Neural cell (in vitro differentiated cells): Measurements from ENCODE around the gene COX6B2. TPM values are rescaled to one million over a fixed set of nuclear protein-coding genes. Genes with fewer than 3 reads are reported as not detected.

Experiments used
- H2AFZ ChIP-seq: fragments of 200-600, 300-800 bp; sonication (generic), shearing (Covaris generic); 2 replicates; pipeline ENCODE4 v1.6.0; 2014; ENCODE audit warnings: low read depth, mild to moderate bottlenecking, antibody characterized with exemption, low read length, moderate library complexity
- H3F3A ChIP-seq: fragments of 200-600 bp; shearing (Covaris generic); 2 replicates; pipeline ENCODE4 v1.6.1; 2016; ENCODE audit warnings: mild to moderate bottlenecking, moderate library complexity, mixed read lengths, antibody characterized with exemption, low read length; ENCODE audit not compliant: insufficient read depth, poor library complexity, severe bottlenecking
- H3K27ac ChIP-seq: fragments of 200-600, 300-800 bp; sonication (generic), shearing (Covaris generic); 2 replicates; pipeline ENCODE4 v1.5.1; 2014; ENCODE audit warnings: mild to moderate bottlenecking, low read length, moderate library complexity
- H3K27me3 ChIP-seq: fragments of 300-800, 200-600 bp; sonication (generic), shearing (Covaris generic); 2 replicates; pipeline ENCODE4 v1.6.0; 2014; ENCODE audit warnings: mild to moderate bottlenecking, low read depth, low read length, moderate library complexity; ENCODE audit not compliant: insufficient read depth
- H3K36me3 ChIP-seq: fragments of 300-800, 200-600 bp; sonication (generic), shearing (Covaris generic); 2 replicates; pipeline ENCODE4 v1.5.1; 2014; ENCODE audit warnings: mild to moderate bottlenecking, antibody characterized with exemption, low read length, moderate library complexity; ENCODE audit not compliant: insufficient read depth
- H3K4me2 ChIP-seq: fragments of 300-800, 200-600 bp; sonication (generic), shearing (Covaris generic); 2 replicates; pipeline ENCODE4 v1.6.0; 2014; ENCODE audit warnings: mild to moderate bottlenecking, low read length
- H3K4me3 ChIP-seq: fragments of 300-800, 200-600 bp; sonication (generic), shearing (Covaris generic); 2 replicates; pipeline ENCODE4 v1.5.1; 2014; ENCODE audit warnings: mild to moderate bottlenecking, low read length, moderate library complexity
- H3K79me2 ChIP-seq: fragments of 200-600 bp; shearing (Covaris generic); replicated peaks from 2 replicates; pipeline ENCODE4 v1.6.0; 2014; ENCODE audit warnings: mild to moderate bottlenecking, low read length, moderate library complexity; ENCODE audit not compliant: insufficient read depth
- H3K9ac ChIP-seq: fragments of 300-800, 200-600 bp; sonication (generic), shearing (Covaris generic); 2 replicates; pipeline ENCODE4 v1.6.1; 2016; ENCODE audit warnings: mild to moderate bottlenecking, low read length, mixed read lengths
- H3K9me2 ChIP-seq: fragments of 200-600 bp; shearing (Covaris generic); 2 replicates; pipeline ENCODE4 v1.6.1; 2016; ENCODE audit warnings: mild to moderate bottlenecking, low read length, mixed read lengths; ENCODE audit not compliant: insufficient read depth
- H3K9me3 ChIP-seq: fragments of 200-600, 300-800 bp; sonication (generic), shearing (Covaris generic); 2 replicates; pipeline ENCODE4 v1.6.1; 2016; ENCODE audit warnings: mild to moderate bottlenecking, mixed run types, low read length, moderate library complexity, mixed read lengths
- H4K20me1 ChIP-seq: fragments of 200-600 bp; shearing (Covaris generic); 2 replicates; pipeline ENCODE4 v1.6.1; 2016; ENCODE audit warnings: mild to moderate bottlenecking, mixed run types; ENCODE audit not compliant: insufficient read depth
- EP300 ChIP-seq: fragments of 450-650 bp; conservative IDR thresholded peaks from 2 replicates; pipeline ENCODE4 v1.6.1; 2014; ENCODE audit warnings: antibody characterized with exemption, mild to moderate bottlenecking, moderate library complexity; ENCODE audit not compliant: poor library complexity, severe bottlenecking
- EZH2 ChIP-seq: fragments of 200-600, 300-800 bp; shearing (Covaris generic), sonication (generic); IDR thresholded peaks from 2 replicates; pipeline ENCODE4 v1.6.1; 2014; ENCODE audit warnings: antibody characterized with exemption, low read length, borderline replicate concordance, mild to moderate bottlenecking; ENCODE audit not compliant: insufficient read depth, poor library complexity, severe bottlenecking
- MXI1 ChIP-seq: fragments of 450-650 bp; conservative IDR thresholded peaks from 2 replicates; pipeline ENCODE4 v1.6.1; 2014; ENCODE audit warnings: antibody characterized with exemption, mild to moderate bottlenecking; ENCODE audit not compliant: poor library complexity, severe bottlenecking
- POLR2AphosphoS5 ChIP-seq: IDR thresholded peaks from 2 replicates; pipeline ENCODE4 v1.6.1; 2012
- RAD21 ChIP-seq: fragments of 450-650 bp; conservative IDR thresholded peaks from 2 replicates; pipeline ENCODE4 v1.6.1; 2014; ENCODE audit warnings: antibody characterized with exemption, mild to moderate bottlenecking, moderate library complexity
- SMC3 ChIP-seq: fragments of 450-650 bp; conservative IDR thresholded peaks from 2 replicates; pipeline ENCODE4 v1.6.1; 2014; ENCODE audit warnings: antibody characterized with exemption, mild to moderate bottlenecking, moderate library complexity; ENCODE audit not compliant: poor library complexity
- TAF1 ChIP-seq: IDR thresholded peaks from 2 replicates; pipeline ENCODE4 v1.6.1; 2012; ENCODE audit warnings: low read depth
- polyA plus RNA-seq: library from polyadenylated mRNA; depleted of rRNA; stranded (reverse); fragments of >200 nt; gene quantifications from 2 replicates; pipeline ENCODE4 v1.2.3, GENCODE V29; 2014
- TF ChIP-seq, protein P1 (sequence below): fragments of 450-650 bp; IDR thresholded peaks from 2 replicates; pipeline ENCODE4 v1.5.1; 2014; ENCODE audit warnings: antibody characterized with exemption, mild to moderate bottlenecking, moderate library complexity; ENCODE audit not compliant: poor library complexity, severe bottlenecking
- TF ChIP-seq, protein P2 (sequence below): IDR thresholded peaks from 2 replicates; pipeline ENCODE4 v1.6.1; 2012; ENCODE audit warnings: borderline replicate concordance

COX6B2 gene
- polyA plus RNA-seq, 1 donor from 2014 or later: 0.17 TPM

GRCh38 chr19:55300886-55301458, 53.5 kb downstream of the COX6B2 start:
- H3K4me2 ChIP-seq: no peak overlapping the region

GRCh38 chr19:55299991-55300390, 54.5 kb downstream of the COX6B2 start:
- Histone ChIP-seq H3K79me2 (no peaks in the 10 kb centered on the region), H3K27me3 (no peaks in the 10 kb centered on the region), H3K4me3 (no peak overlapping the region), H3K27ac (no peak overlapping the region), H4K20me1 (no peaks in the 10 kb centered on the region), H3K4me2 (no peak overlapping the region), H3F3A (no peaks in the 10 kb centered on the region), H3K36me3 (no peaks in the 10 kb centered on the region), H3K9me3 (no peaks in the 10 kb centered on the region), H2AFZ (no peak overlapping the region), H3K9ac (no peak overlapping the region), H3K9me2 (no peaks in the 10 kb centered on the region)
- TF ChIP-seq, protein P1, sequence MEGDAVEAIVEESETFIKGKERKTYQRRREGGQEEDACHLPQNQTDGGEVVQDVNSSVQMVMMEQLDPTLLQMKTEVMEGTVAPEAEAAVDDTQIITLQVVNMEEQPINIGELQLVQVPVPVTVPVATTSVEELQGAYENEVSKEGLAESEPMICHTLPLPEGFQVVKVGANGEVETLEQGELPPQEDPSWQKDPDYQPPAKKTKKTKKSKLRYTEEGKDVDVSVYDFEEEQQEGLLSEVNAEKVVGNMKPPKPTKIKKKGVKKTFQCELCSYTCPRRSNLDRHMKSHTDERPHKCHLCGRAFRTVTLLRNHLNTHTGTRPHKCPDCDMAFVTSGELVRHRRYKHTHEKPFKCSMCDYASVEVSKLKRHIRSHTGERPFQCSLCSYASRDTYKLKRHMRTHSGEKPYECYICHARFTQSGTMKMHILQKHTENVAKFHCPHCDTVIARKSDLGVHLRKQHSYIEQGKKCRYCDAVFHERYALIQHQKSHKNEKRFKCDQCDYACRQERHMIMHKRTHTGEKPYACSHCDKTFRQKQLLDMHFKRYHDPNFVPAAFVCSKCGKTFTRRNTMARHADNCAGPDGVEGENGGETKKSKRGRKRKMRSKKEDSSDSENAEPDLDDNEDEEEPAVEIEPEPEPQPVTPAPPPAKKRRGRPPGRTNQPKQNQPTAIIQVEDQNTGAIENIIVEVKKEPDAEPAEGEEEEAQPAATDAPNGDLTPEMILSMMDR: no peak
- TF ChIP-seq POLR2AphosphoS5 (no peak), MXI1 (no peak), RAD21 (no peak)
- TF ChIP-seq, protein P2, sequence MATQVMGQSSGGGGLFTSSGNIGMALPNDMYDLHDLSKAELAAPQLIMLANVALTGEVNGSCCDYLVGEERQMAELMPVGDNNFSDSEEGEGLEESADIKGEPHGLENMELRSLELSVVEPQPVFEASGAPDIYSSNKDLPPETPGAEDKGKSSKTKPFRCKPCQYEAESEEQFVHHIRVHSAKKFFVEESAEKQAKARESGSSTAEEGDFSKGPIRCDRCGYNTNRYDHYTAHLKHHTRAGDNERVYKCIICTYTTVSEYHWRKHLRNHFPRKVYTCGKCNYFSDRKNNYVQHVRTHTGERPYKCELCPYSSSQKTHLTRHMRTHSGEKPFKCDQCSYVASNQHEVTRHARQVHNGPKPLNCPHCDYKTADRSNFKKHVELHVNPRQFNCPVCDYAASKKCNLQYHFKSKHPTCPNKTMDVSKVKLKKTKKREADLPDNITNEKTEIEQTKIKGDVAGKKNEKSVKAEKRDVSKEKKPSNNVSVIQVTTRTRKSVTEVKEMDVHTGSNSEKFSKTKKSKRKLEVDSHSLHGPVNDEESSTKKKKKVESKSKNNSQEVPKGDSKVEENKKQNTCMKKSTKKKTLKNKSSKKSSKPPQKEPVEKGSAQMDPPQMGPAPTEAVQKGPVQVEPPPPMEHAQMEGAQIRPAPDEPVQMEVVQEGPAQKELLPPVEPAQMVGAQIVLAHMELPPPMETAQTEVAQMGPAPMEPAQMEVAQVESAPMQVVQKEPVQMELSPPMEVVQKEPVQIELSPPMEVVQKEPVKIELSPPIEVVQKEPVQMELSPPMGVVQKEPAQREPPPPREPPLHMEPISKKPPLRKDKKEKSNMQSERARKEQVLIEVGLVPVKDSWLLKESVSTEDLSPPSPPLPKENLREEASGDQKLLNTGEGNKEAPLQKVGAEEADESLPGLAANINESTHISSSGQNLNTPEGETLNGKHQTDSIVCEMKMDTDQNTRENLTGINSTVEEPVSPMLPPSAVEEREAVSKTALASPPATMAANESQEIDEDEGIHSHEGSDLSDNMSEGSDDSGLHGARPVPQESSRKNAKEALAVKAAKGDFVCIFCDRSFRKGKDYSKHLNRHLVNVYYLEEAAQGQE: no peak

More at GRCh38 chr19:55300886-55301458, 53.5 kb downstream of the COX6B2 start:
- no peak for TF ChIP-seq EZH2
- TF ChIP-seq EP300: no peak
- TF ChIP-seq, protein P2: no peak
- TF ChIP-seq, protein P1: no peak
- TF ChIP-seq MXI1: no peak
- no peak for TF ChIP-seq TAF1
- TF ChIP-seq SMC3: no peak
- no peak for TF ChIP-seq POLR2AphosphoS5
- TF ChIP-seq RAD21: no peak
- Histone ChIP-seq H3K79me2 (no peaks in the 10 kb centered on the region), H3K27me3 (no peaks in the 10 kb centered on the region), H2AFZ (no peak overlapping the region), H3K9ac (no peak overlapping the region), H4K20me1 (no peaks in the 10 kb centered on the region), H3K9me2 (no peaks in the 10 kb centered on the region), H3K4me3 (no peak overlapping the region), H3K27ac (no peak overlapping the region), H3F3A (no peaks in the 10 kb centered on the region), H3K9me3 (no peaks in the 10 kb centered on the region), H3K36me3 (no peaks in the 10 kb centered on the region)
